ENCODE results near the gene SEMA5B. TPM values are rescaled to one million over a fixed set of nuclear protein-coding genes. Genes with fewer than 3 reads are reported as not detected.

SEMA5B gene
- total and polyA plus RNA-seq, 2 of the 4 experiments (the other 2 are of a cell fraction), result not detected

DNA sequence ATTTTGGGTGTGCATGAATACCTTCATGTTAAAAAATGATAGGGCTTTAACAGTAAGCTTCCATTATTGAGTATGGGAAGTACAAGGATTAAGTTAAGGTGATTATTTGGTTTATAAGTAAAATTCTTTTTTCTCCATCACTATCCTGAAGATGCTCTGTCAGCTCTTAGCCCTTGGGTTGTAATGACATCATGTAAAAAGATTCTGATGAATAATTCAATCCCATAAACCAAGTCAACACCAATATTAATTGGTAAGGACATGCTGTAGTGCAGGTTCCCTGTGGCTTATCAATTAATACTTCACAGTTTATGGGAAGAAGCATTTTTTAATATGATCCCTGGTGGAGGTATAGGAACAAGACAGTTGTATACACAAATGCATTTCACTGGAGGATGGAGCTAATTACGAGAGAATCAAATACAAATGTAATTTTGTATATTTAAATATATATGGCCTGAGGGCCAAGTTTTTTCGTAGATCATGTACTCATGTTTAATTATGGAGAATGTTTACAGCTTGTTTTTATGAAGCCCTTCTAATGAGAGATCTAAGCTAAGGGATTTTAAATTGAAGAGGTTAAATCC is 145.1 kb downstream of the SEMA5B start:
- ChIA-PET POLR2A (ENCODE audit: unreplicated experiment) (no interaction called here), CTCF (interaction anchor here (1.2 kb wide), 1 partner anchor 18 kb away, joined by 3 read pairs; no protein-coding TSS in a partner anchor)
- Histone ChIP-seq H3K9me1 (ENCODE audit: insufficient read depth, low read length) (no peaks in the 10 kb centered on the region), H2BK15ac (ENCODE audit: low read depth, low read length) (no peak overlapping the region), H2AK5ac (ENCODE audit: low read depth, low read length) (no peak overlapping the region), H3K4me2 (ENCODE audit: low read depth, low read length) (no peak overlapping the region), H2BK5ac (ENCODE audit: low read depth, low read length, poor library complexity, severe bottlenecking) (no peak overlapping the region), H3K4me1 (ENCODE audit: control insufficient read depth, insufficient read depth, low read length) (no peaks in the 10 kb centered on the region), H4K5ac (ENCODE audit: low read depth, low read length) (no peak overlapping the region), H2BK120ac (ENCODE audit: low read depth, low read length) (no peak overlapping the region), H3K79me1 (ENCODE audit: low read depth in 1 of 2, low read length in 2 of 2) (no peaks in the 10 kb centered on the region), H3K18ac (ENCODE audit: low read depth, low read length) (no peak overlapping the region), H2BK20ac (ENCODE audit: low read depth, low read length) (no peak overlapping the region), H4K20me1 (ENCODE audit: insufficient read depth, low read length) (no peaks in the 10 kb centered on the region), H3K9me3 (ENCODE audit: control insufficient read depth, insufficient read depth, low read length) (no peaks in the 10 kb centered on the region), H3K14ac (replicated peaks; ENCODE audit: low read depth, low read length) (no peak overlapping the region), H3K4ac (ENCODE audit: low read depth, low read length) (no peak overlapping the region), H3K4me3 (ENCODE audit: insufficient read depth, low read depth, low read length) (no peak overlapping the region), H2AFZ (replicated peaks; ENCODE audit: low read length, poor library complexity) (no peak overlapping the region), H3K56ac (ENCODE audit: extremely low read depth, insufficient read depth, low read length) (no peak overlapping the region), H3K9ac (ENCODE audit: low read depth, low read length) (no peak overlapping the region), H2AK9ac (replicated peaks; ENCODE audit: low read depth, low read length, poor library complexity) (no peak overlapping the region), H3K27ac (ENCODE audit: insufficient read depth, low read length) (no peak overlapping the region), H3K36me3 (ENCODE audit: control insufficient read depth, insufficient read depth, low read length) (peaks cover 1% of the 10 kb centered on the region; the same call in 1 of the 2 replicates), H3K23ac (ENCODE audit: low read depth, low read length) (no peak overlapping the region), H3K27me3 (ENCODE audit: control insufficient read depth, insufficient read depth, low read length) (no peaks in the 10 kb centered on the region), H4K91ac (ENCODE audit: insufficient read depth, low read depth, low read length) (no peak overlapping the region), H4K8ac (ENCODE audit: low read depth in 2 of 2, low read length in 2 of 2) (no peak overlapping the region)
- dilution Hi-C loops (cut with HindIII; ENCODE audit: low sequenced_read_pairs, unreplicated experiment) (no loop called here), in situ Hi-C loops (cut with MboI; ENCODE audit: low sequenced_read_pairs) (no loop called here), intact Hi-C loops (cut with micrococcal nuclease) (no loop called here)
- WGBS, 2 experiments (ENCODE audit: extremely low coverage in 2 of 2, insufficient read length in 1 of 2), result no CpG with 5 or more reads among the region's 2 CpGs
- ATAC-seq (ENCODE audit: low read depth) (no peak), DNase-seq (no peak)
- no TSS peak for BruUV-seq (replicated peaks)
- TF ChIP-seq MXI1 (IDR thresholded peaks at IDR 0.05; ENCODE audit: borderline replicate concordance, low read depth, low read length) (no peak), BHLHE40 (IDR thresholded peaks at IDR 0.05; ENCODE audit: low read depth, low read length) (no peak), USF2 (IDR thresholded peaks at IDR 0.05; ENCODE audit: low read depth, low read length) (no peak), MAFK (IDR thresholded peaks at IDR 0.05; ENCODE audit: low read depth, low read length) (no peak), RAD21 (IDR thresholded peaks at IDR 0.05; ENCODE audit: low read length) (no peak), CEBPB (IDR thresholded peaks at IDR 0.05; ENCODE audit: low read depth, low read length) (no peak), MAZ (IDR thresholded peaks at IDR 0.05; ENCODE audit: borderline replicate concordance, low read depth, low read length) (no peak)

All from IMR-90 (cell line).